Naive B cell (primary cell): Measurements from ENCODE around the gene CLASP1. TPM values are rescaled to one million over a fixed set of nuclear protein-coding genes. Genes with fewer than 3 reads are reported as not detected.

Experiments used
- ATAC-seq, 2 donors: fragments of 150-1000 bp; cut with Tn5 transposase; 2 replicates each; pipeline ENCODE4 v1.10.0; 2021; ENCODE audit warnings: low read depth in 2 of 2, mild to moderate bottlenecking in 2 of 2, moderate library complexity in 2 of 2
- DNase-seq: peaks from one replicate; pipeline ENCODE4 v3.0.0; 2022
- H3K27ac Mint-ChIP-seq, 6 donors: one replicate each; pipeline ENCODE4 v1.8.0; 2020 to 2022; ENCODE audit warnings: mild to moderate bottlenecking in 6 of 6, mixed read lengths in 6 of 6, moderate library complexity in 5 of 6, inconsistent platforms in 2 of 6
- H3K27me3 Mint-ChIP-seq, 3 donors: one replicate each; pipeline ENCODE4 v1.8.0; 2021 to 2022; ENCODE audit warnings: mixed read lengths in 3 of 3, mild to moderate bottlenecking in 1 of 3
- H3K36me3 Mint-ChIP-seq, 2 donors: one replicate each; pipeline ENCODE4 v1.8.0; 2020 to 2022; ENCODE audit warnings: mixed read lengths in 2 of 2, inconsistent platforms in 1 of 2, mild to moderate bottlenecking in 1 of 2
- H3K4me1 Mint-ChIP-seq, 3 donors: one replicate each; pipeline ENCODE4 v1.8.0; 2020 to 2022; ENCODE audit warnings: mixed read lengths in 3 of 3, inconsistent platforms in 1 of 3, mild to moderate bottlenecking in 1 of 3, moderate library complexity in 1 of 3
- H3K4me3 Mint-ChIP-seq, 8 donors: one replicate each; pipeline ENCODE4 v1.8.0; 2020 to 2022; ENCODE audit warnings: mild to moderate bottlenecking in 8 of 8, mixed read lengths in 8 of 8, moderate library complexity in 8 of 8, inconsistent platforms in 2 of 8
- H3K9me3 Mint-ChIP-seq, 7 donors: one replicate each; pipeline ENCODE4 v1.8.0; 2020 to 2022; ENCODE audit warnings: mixed read lengths in 7 of 7, mild to moderate bottlenecking in 5 of 7, inconsistent platforms in 2 of 7, moderate library complexity in 1 of 7
- polyA plus RNA-seq, 6 donors: library from polyadenylated mRNA; unstranded; fragments of 300-500 nt; fragmentation: Illumina TruSeq; gene quantifications; one replicate each; pipeline ENCODE4 v1.2.3, GENCODE V29; 2021; ENCODE audit warnings: low read depth in 6 of 6

The CLASP1 gene
- polyA plus RNA-seq, 6 donors from 2014 or later: 4.6 to 24.1 (median 13.5) TPM

- DNase-seq (no peak), ATAC-seq (no peak)
- Mint-ChIP-seq H3K4me3 (no peak overlapping the region), H3K27ac (peak overlapping the region in 1 of 6 donors; percentile 16), H3K4me1 (no peaks in the 10 kb centered on the region), H3K27me3 (no peaks in the 10 kb centered on the region), H3K36me3 (peaks cover 0 to 13% of the 10 kb centered on the region in 2 donors), H3K9me3 (no peaks in the 10 kb centered on the region)
Observed at GRCh38 chr2:121412349-121412748, 236.9 kb downstream of the CLASP1 start.

GRCh38 chr2:121409966-121410365, 239.3 kb downstream of the CLASP1 start:
- no peak for ATAC-seq
- Mint-ChIP-seq H3K27me3 (no peaks in the 10 kb centered on the region), H3K4me3 (no peak overlapping the region), H3K4me1 (no peaks in the 10 kb centered on the region), H3K27ac (peak overlapping the region in 2 of 6 donors; percentile 31 to 69), H3K9me3 (no peaks in the 10 kb centered on the region), H3K36me3 (peaks cover 0 to 20% of the 10 kb centered on the region in 2 donors)
- DNase-seq: no peak

- Mint-ChIP-seq H3K27ac (peak overlapping the region in 3 of 6 donors; percentile 31 to 69 (median 34)), H3K4me1 (no peaks in the 10 kb centered on the region), H3K4me3 (no peak overlapping the region), H3K27me3 (no peaks in the 10 kb centered on the region), H3K9me3 (no peaks in the 10 kb centered on the region), H3K36me3 (peaks cover 0 to 22% of the 10 kb centered on the region in 2 donors)
- ATAC-seq (no peak), DNase-seq (no peak)
Observed at GRCh38 chr2:121409388-121409787, 239.9 kb downstream of the CLASP1 start.

- Mint-ChIP-seq H3K27me3 (no peaks in the 10 kb centered on the region), H3K36me3 (peaks cover 0 to 29% of the 10 kb centered on the region in 2 donors), H3K4me3 (no peak overlapping the region), H3K9me3 (no peaks in the 10 kb centered on the region), H3K4me1 (no peaks in the 10 kb centered on the region), H3K27ac (no peak overlapping the region)
- ATAC-seq: no peak
- DNase-seq: no peak
Observed at GRCh38 chr2:121408641-121409040, 240.6 kb downstream of the CLASP1 start.

GRCh38 chr2:121405233-121405632, 244.0 kb downstream of the CLASP1 start:
- ATAC-seq: no peak
- Mint-ChIP-seq H3K4me1 (no peaks in the 10 kb centered on the region), H3K9me3 (no peaks in the 10 kb centered on the region), H3K27me3 (no peaks in the 10 kb centered on the region), H3K36me3 (peaks cover 0 to 29% of the 10 kb centered on the region in 2 donors), H3K4me3 (no peak overlapping the region), H3K27ac (no peak overlapping the region)
- DNase-seq: no peak

- Mint-ChIP-seq H3K36me3 (peaks cover 0 to 44% of the 10 kb centered on the region in 2 donors), H3K27ac (no peak overlapping the region)
Observed at GRCh38 chr2:121400201-121400600, 249.1 kb downstream of the CLASP1 start.

GRCh38 chr2:121398853-121399252, 250.4 kb downstream of the CLASP1 start:
- Mint-ChIP-seq H3K9me3 (no peaks in the 10 kb centered on the region), H3K27me3 (no peaks in the 10 kb centered on the region), H3K27ac (peak overlapping the region in 1 of 6 donors; percentile 78), H3K36me3 (peaks cover 0 to 44% of the 10 kb centered on the region in 2 donors), H3K4me3 (peak overlapping the region in 1 of 8 donors; percentile 47), H3K4me1 (no peaks in the 10 kb centered on the region)
- DNase-seq (no peak), ATAC-seq (no peak)

More at GRCh38 chr2:121400201-121400600, 249.1 kb downstream of the CLASP1 start:
- DNase-seq (no peak), ATAC-seq (no peak)
- H3K4me1 Mint-ChIP-seq: no peaks in the 10 kb centered on the region
- no peak overlapping the region for H3K4me3 Mint-ChIP-seq
- no peaks in the 10 kb centered on the region for H3K27me3 Mint-ChIP-seq
- no peaks in the 10 kb centered on the region for H3K9me3 Mint-ChIP-seq

- DNase-seq: no peak
- Mint-ChIP-seq H3K27me3 (no peaks in the 10 kb centered on the region), H3K4me3 (no peak overlapping the region), H3K9me3 (no peaks in the 10 kb centered on the region), H3K36me3 (peaks cover 8 to 26% of the 10 kb centered on the region in 2 donors), H3K4me1 (no peaks in the 10 kb centered on the region), H3K27ac (no peak overlapping the region)
- ATAC-seq: no peak
Observed at GRCh38 chr2:121390082-121390692, 259.1 kb downstream of the CLASP1 start.

- H3K4me1 Mint-ChIP-seq: no peaks in the 10 kb centered on the region
- no peak overlapping the region for H3K4me3 Mint-ChIP-seq
- no peak for DNase-seq
- H3K36me3 Mint-ChIP-seq: peaks cover 8 to 18% of the 10 kb centered on the region in 2 donors
- no peaks in the 10 kb centered on the region for H3K9me3 Mint-ChIP-seq
- H3K27ac Mint-ChIP-seq: no peak overlapping the region
- ATAC-seq: no peak
- H3K27me3 Mint-ChIP-seq: no peaks in the 10 kb centered on the region
Observed at GRCh38 chr2:121388371-121388770, 260.9 kb downstream of the CLASP1 start.

GRCh38 chr2:121387591-121388325, 261.5 kb downstream of the CLASP1 start:
- H3K36me3 Mint-ChIP-seq: peaks cover 10 to 18% of the 10 kb centered on the region in 2 donors
- no peaks in the 10 kb centered on the region for H3K9me3 Mint-ChIP-seq
- no peaks in the 10 kb centered on the region for H3K27me3 Mint-ChIP-seq
- no peak for DNase-seq
- no peak for ATAC-seq
- H3K4me3 Mint-ChIP-seq: no peak overlapping the region
- no peak overlapping the region for H3K27ac Mint-ChIP-seq
- no peaks in the 10 kb centered on the region for H3K4me1 Mint-ChIP-seq

GRCh38 chr2:121386707-121387106, 262.6 kb downstream of the CLASP1 start:
- Mint-ChIP-seq H3K9me3 (no peaks in the 10 kb centered on the region), H3K36me3 (peaks cover 20 to 25% of the 10 kb centered on the region in 2 donors), H3K4me1 (no peaks in the 10 kb centered on the region), H3K4me3 (no peak overlapping the region), H3K27ac (no peak overlapping the region), H3K27me3 (no peaks in the 10 kb centered on the region)
- ATAC-seq: no peak
- DNase-seq: no peak

- ATAC-seq: no peak
Observed at GRCh38 chr2:121386102-121386501, 263.2 kb downstream of the CLASP1 start.

GRCh38 chr2:121382744-121383143, 266.5 kb downstream of the CLASP1 start:
- H3K4me1 Mint-ChIP-seq: no peaks in the 10 kb centered on the region
- no peak for ATAC-seq
- no peaks in the 10 kb centered on the region for H3K9me3 Mint-ChIP-seq
- no peak overlapping the region for H3K4me3 Mint-ChIP-seq
- peaks cover 31 to 46% of the 10 kb centered on the region in 2 donors for H3K36me3 Mint-ChIP-seq
- no peak overlapping the region for H3K27ac Mint-ChIP-seq
- H3K27me3 Mint-ChIP-seq: no peaks in the 10 kb centered on the region
- no peak for DNase-seq

More at GRCh38 chr2:121386102-121386501, 263.2 kb downstream of the CLASP1 start:
- Mint-ChIP-seq H3K9me3 (no peaks in the 10 kb centered on the region), H3K27ac (no peak overlapping the region), H3K4me3 (no peak overlapping the region), H3K36me3 (peaks cover 20 to 22% of the 10 kb centered on the region in 2 donors), H3K4me1 (no peaks in the 10 kb centered on the region), H3K27me3 (no peaks in the 10 kb centered on the region)
- no peak for DNase-seq

- DNase-seq (no peak), ATAC-seq (no peak)
- no peak overlapping the region for H3K4me3 Mint-ChIP-seq
- H3K27ac Mint-ChIP-seq: no peak overlapping the region
- peaks cover 53 to 62% of the 10 kb centered on the region in 2 donors for H3K36me3 Mint-ChIP-seq
- H3K27me3 Mint-ChIP-seq: no peaks in the 10 kb centered on the region
- H3K4me1 Mint-ChIP-seq: peaks cover 0 to 3% (median 2%) of the 10 kb centered on the region in 3 donors
- peaks cover 0 to 17% (median 6%) of the 10 kb centered on the region in 7 donors for H3K9me3 Mint-ChIP-seq
Observed at GRCh38 chr2:121377646-121378045, 271.6 kb downstream of the CLASP1 start.
